SK-N-SH (cell line): ENCODE measurements around the gene KIF12. TPM values are rescaled to one million over a fixed set of nuclear protein-coding genes. Genes with fewer than 3 reads are reported as not detected.
A peak's percentile ranks its signal among the peaks of the same experiment; 100 is the strongest.

Experiments used
- CTCF ChIA-PET: fragments of 300-600, 350-600 bp; formaldehyde crosslinking; extraction: SDS; loops from one replicate; lab custom pipeline; 2021; lab: Yijun Ruan, JAX
- POLR2A ChIA-PET: fragments of 350-600 bp; sonication (Branson Sonifier 250); formaldehyde crosslinking; extraction: SDS; loops from one replicate; lab custom pipeline; 2020; ENCODE audit warnings: antibody characterized with exemption, inconsistent platforms; lab: Yijun Ruan, JAX
- DNase-seq: peaks from one replicate; pipeline ENCODE4 v3.0.0; 2012
- H2AFZ ChIP-seq: fragments of 200-600 bp; sonication (generic); 2 replicates; pipeline ENCODE4 v1.8.1; 2016; ENCODE audit warnings: antibody characterized with exemption, mild to moderate bottlenecking, low read depth
- H3F3A ChIP-seq: fragments of 200-600 bp; sonication (generic); replicated peaks from 2 replicates; pipeline ENCODE3; 2016; ENCODE audit warnings: antibody characterized with exemption, mild to moderate bottlenecking; ENCODE audit not compliant: insufficient read depth
- H3K27ac ChIP-seq, 2 experiments: fragments of 200-500 bp in 1 of 2; fragments of 200-600 bp in 1 of 2; sonication (Bioruptor generic) in 1 of 2; sonication (generic), shearing (Covaris generic) in 1 of 2; 2 replicates each; pipeline versions ENCODE4 v1.5.1 to v1.6.1; 2014 to 2016; ENCODE audit warnings: low read depth in 2 of 2, inconsistent platforms in 1 of 2, low read length in 1 of 2, mild to moderate bottlenecking in 1 of 2, mixed read lengths in 1 of 2
- H3K27me3 ChIP-seq: fragments of 200-600 bp; sonication (generic), shearing (Covaris generic); 2 replicates; pipeline ENCODE4 v1.6.1; 2016; ENCODE audit warnings: mixed run types; ENCODE audit not compliant: insufficient read depth
- H3K36me3 ChIP-seq, 2 experiments: fragments of 200-500 bp in 1 of 2; fragments of 200-600 bp in 1 of 2; sonication (Bioruptor generic) in 1 of 2; sonication (generic) in 1 of 2; replicated peaks in 1 of 2; 2 replicates each; pipeline versions ENCODE3 to v1.5.1; 2014 to 2016; ENCODE audit warnings: low read length in 1 of 2, mild to moderate bottlenecking in 1 of 2; ENCODE audit not compliant: insufficient read depth in 2 of 2, control insufficient read depth in 1 of 2
- H3K4me1 ChIP-seq, 2 experiments: fragments of 200-500 bp in 1 of 2; fragments of 200-600 bp in 1 of 2; sonication (Bioruptor generic) in 1 of 2; sonication (generic), shearing (Covaris generic) in 1 of 2; 2 replicates each; pipeline versions ENCODE4 v1.5.1 to v1.6.1; 2014 to 2016; ENCODE audit warnings: low read depth in 1 of 2, low read length in 1 of 2, mixed run types in 1 of 2; ENCODE audit not compliant: insufficient read depth in 2 of 2, control insufficient read depth in 1 of 2
- H3K4me2 ChIP-seq: fragments of 200-600 bp; sonication (generic), shearing (Covaris generic); 2 replicates; pipeline ENCODE4 v1.6.1; 2017; ENCODE audit warnings: mixed run types
- H3K4me3 ChIP-seq, 2 experiments: fragments of 200-500 bp in 1 of 2; fragments of 200-600 bp in 1 of 2; sonication (Bioruptor generic) in 1 of 2; sonication (generic), shearing (Covaris generic) in 1 of 2; 2 replicates each; pipeline versions ENCODE4 v1.5.1 to v1.8.1; 2014 to 2016; ENCODE audit warnings: low read depth in 2 of 2, inconsistent platforms in 1 of 2, low read length in 1 of 2, mild to moderate bottlenecking in 1 of 2, mixed read lengths in 1 of 2, moderate library complexity in 1 of 2
- H3K79me2 ChIP-seq: fragments of 200-600 bp; sonication (generic); 2 replicates; pipeline ENCODE4 v1.8.1; 2017; ENCODE audit warnings: mild to moderate bottlenecking; ENCODE audit not compliant: insufficient read depth
- H3K9ac ChIP-seq: fragments of 200-600 bp; sonication (generic); 2 replicates; pipeline ENCODE4 v1.6.1; 2017; ENCODE audit warnings: mixed run types
- H3K9me2 ChIP-seq: fragments of 200-600 bp; sonication (generic); 2 replicates; pipeline ENCODE4 v1.6.1; 2017; ENCODE audit warnings: mixed run types
- H3K9me3 ChIP-seq: fragments of 200-600 bp; sonication (generic); 2 replicates; pipeline ENCODE4 v1.6.1; 2017; ENCODE audit warnings: mixed run types, mild to moderate bottlenecking, moderate library complexity
- H4K20me1 ChIP-seq: fragments of 200-600 bp; sonication (generic); 2 replicates; pipeline ENCODE4 v1.6.1; 2017; ENCODE audit warnings: mild to moderate bottlenecking, mixed run types; ENCODE audit not compliant: insufficient read depth
- FOXJ3 ChIP-seq: sonication (generic); formaldehyde crosslinking; IDR thresholded peaks from 2 replicates; pipeline ENCODE4 v1.5.1; 2020; ENCODE audit warnings: mild to moderate bottlenecking, missing genetic modification reagents
- GABPA ChIP-seq: IDR thresholded peaks from 2 replicates; pipeline ENCODE4 v1.4.0; 2012; ENCODE audit warnings: low read depth, mild to moderate bottlenecking
- JUND ChIP-seq: IDR thresholded peaks from 2 replicates; pipeline ENCODE4 v1.4.0; 2012
- RAD21 ChIP-seq: IDR thresholded peaks from 2 replicates; pipeline ENCODE4 v1.6.1; 2012; ENCODE audit warnings: mild to moderate bottlenecking, low read length
- RXRA ChIP-seq: IDR thresholded peaks from 2 replicates; pipeline ENCODE4 v1.4.0; 2012; ENCODE audit warnings: low read depth, mild to moderate bottlenecking, borderline replicate concordance
- SMC3 ChIP-seq: IDR thresholded peaks from 2 replicates; pipeline ENCODE4 v1.6.1; 2012; ENCODE audit warnings: low read depth, low read length, improper control_type of control experiment
- TEAD4 ChIP-seq: IDR thresholded peaks from 2 replicates; pipeline ENCODE4 v1.4.0; 2012; ENCODE audit warnings: mild to moderate bottlenecking, borderline replicate concordance; ENCODE audit not compliant: insufficient read depth
- ZBTB33 ChIP-seq: IDR thresholded peaks from 2 replicates; pipeline ENCODE4 v1.4.0; 2012; ENCODE audit warnings: low read depth, borderline replicate concordance
- WGBS: methylation state at CpG from one replicate; pipeline ENCODE4 v1.1.6; 2017; ENCODE audit warnings: low lambda C conversion rate; 5-methylcytosine and 5-hydroxymethylcytosine counted together
- polyA plus RNA-seq, 3 experiments: library from polyadenylated mRNA; depleted of rRNA; stranded (reverse); fragments of >200 nt; gene quantifications; 2 replicates each; pipeline ENCODE4 v1.2.3, GENCODE V29; 2012

KIF12 gene
- polyA plus RNA-seq, 1 of the 3 experiments (the other 2 are of a cell fraction): 0.35 TPM

- no peak for TF ChIP-seq TEAD4
- TF ChIP-seq FOXJ3 (CRISPR knock-in tag): no peak
- no peak for TF ChIP-seq GABPA
- TF ChIP-seq ZBTB33: no peak
- TF ChIP-seq SMC3: no peak
- TF ChIP-seq JUND: no peak
These were observed 23.5 kb downstream of the KIF12 start for GRCh38 chr9:114075602-114076001.

GRCh38 chr9:114072184-114073140 is 26.6 kb downstream of the KIF12 start:
- DNase-seq: no peak
- no peaks in the 10 kb centered on the region for H3K4me1 ChIP-seq
- no peaks in the 10 kb centered on the region for H4K20me1 ChIP-seq
- no peak overlapping the region for H3K9ac ChIP-seq
- CTCF ChIA-PET: interaction anchor here (0.9 to 4.6 kb wide), 4 partner anchors 11 to 391 kb away, joined by 3 to 23 read pairs (median 5); no protein-coding TSS in a partner anchor
- H3K36me3 ChIP-seq: no peaks in the 10 kb centered on the region
- peaks cover 7% of the 10 kb centered on the region; the same call in 1 of the 2 replicates for H3K27me3 ChIP-seq
- no peaks in the 10 kb centered on the region for H3K79me2 ChIP-seq
- H2AFZ ChIP-seq: no peak overlapping the region
- no peak for TF ChIP-seq RXRA
- peak; percentile 31 for TF ChIP-seq RAD21
- H3K27ac ChIP-seq: no peak overlapping the region
- H3K4me3 ChIP-seq: no peak overlapping the region
- POLR2A ChIA-PET: no interaction called here
- H3K9me3 ChIP-seq: no peaks in the 10 kb centered on the region
- no peaks in the 10 kb centered on the region for H3F3A ChIP-seq
- H3K9me2 ChIP-seq: no peaks in the 10 kb centered on the region
- no peak overlapping the region for H3K4me2 ChIP-seq
- WGBS: 69% methylated on average over 13 of the region's 14 CpGs

More at GRCh38 chr9:114075602-114076001, 23.5 kb downstream of the KIF12 start:
- no peaks in the 10 kb centered on the region for H3F3A ChIP-seq
- no peaks in the 10 kb centered on the region; a peak in 1 of 4 replicates for H3K4me1 ChIP-seq
- ChIA-PET POLR2A (no interaction called here), CTCF (interaction anchor here (1.1 to 3.1 kb wide), 2 partner anchors 70 to 216 kb away, joined by 3 to 17 read pairs; no protein-coding TSS in a partner anchor)
- no peaks in the 10 kb centered on the region for H3K9me2 ChIP-seq
- no peak for DNase-seq
- H3K79me2 ChIP-seq: no peaks in the 10 kb centered on the region
- no peak overlapping the region for H3K9ac ChIP-seq
- H3K9me3 ChIP-seq: no peaks in the 10 kb centered on the region
- no peak overlapping the region for H3K4me2 ChIP-seq
- peaks cover 7% of the 10 kb centered on the region; the same call in 1 of the 2 replicates for H3K27me3 ChIP-seq
- WGBS: 56% methylated on average over 4 of the region's 4 CpGs
- no peaks in the 10 kb centered on the region for H4K20me1 ChIP-seq
- no peak overlapping the region for H3K4me3 ChIP-seq
- no peak overlapping the region for H2AFZ ChIP-seq
- no peak overlapping the region for H3K27ac ChIP-seq
- no peaks in the 10 kb centered on the region for H3K36me3 ChIP-seq
